HPDE6-E6E7 (cell line): ENCODE data around the gene NEK4.
A peak's percentile ranks its signal among the peaks of the same experiment; 100 is the strongest.
"Not testable (repeated sequence)": the region's sequence is repeated elsewhere in the genome, so short reads cannot be mapped to it uniquely, and the experiment has no call there.

Experiments used
- DNase-seq: peaks from one replicate; pipeline ENCODE4 v3.0.0; 2011; ENCODE audit warnings: missing footprints; ENCODE audit errors: extremely low spot score

The NEK4 gene

GRCh38 chr3:52696830-52697631 is 73.7 kb downstream of the NEK4 start:
- no peak for DNase-seq

DNA sequence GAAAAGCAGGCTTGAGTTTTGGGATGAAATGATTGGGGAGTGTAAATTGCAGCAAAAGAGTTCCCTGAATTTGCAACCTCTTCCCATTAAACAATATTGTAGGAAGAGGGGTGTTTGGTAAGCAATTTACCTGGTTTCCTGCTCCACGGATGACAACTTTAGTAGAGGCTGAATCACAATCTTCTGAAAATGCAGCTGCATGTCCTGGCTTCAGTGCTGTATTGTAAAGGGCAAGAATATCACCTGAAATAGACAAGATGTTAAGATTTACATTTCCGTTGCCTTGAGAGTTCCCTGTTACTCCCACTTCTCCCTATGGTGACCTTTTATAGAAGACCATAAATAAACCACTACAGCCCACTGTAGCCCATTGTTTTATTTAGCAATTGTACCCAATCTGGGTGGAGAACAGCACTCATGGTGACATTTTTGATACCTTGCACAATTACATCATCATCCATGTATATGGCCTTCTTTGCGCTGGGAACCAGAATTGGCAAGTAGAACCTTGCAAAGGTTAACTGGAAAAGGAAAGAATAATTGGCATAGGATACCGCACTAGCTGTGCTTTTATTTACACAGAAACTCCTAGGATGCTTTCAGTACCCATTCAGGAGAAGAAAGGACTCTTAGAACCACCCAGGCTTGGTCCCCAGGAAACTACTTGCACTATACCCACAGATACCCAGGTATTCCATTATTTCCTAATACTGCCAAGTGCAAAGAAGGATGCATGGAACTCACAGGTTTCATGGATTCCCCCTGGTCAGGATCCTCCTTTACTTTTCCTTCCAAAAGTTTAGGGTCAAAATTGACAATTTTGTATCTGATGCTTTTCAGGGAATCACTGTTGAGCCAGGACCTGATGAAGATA is 74.7 kb downstream of the NEK4 start:
- no peak for DNase-seq

- DNase-seq = no peak
Measured at GRCh38 chr3:52694528-52695189, 76.1 kb downstream of the NEK4 start.

DNA sequence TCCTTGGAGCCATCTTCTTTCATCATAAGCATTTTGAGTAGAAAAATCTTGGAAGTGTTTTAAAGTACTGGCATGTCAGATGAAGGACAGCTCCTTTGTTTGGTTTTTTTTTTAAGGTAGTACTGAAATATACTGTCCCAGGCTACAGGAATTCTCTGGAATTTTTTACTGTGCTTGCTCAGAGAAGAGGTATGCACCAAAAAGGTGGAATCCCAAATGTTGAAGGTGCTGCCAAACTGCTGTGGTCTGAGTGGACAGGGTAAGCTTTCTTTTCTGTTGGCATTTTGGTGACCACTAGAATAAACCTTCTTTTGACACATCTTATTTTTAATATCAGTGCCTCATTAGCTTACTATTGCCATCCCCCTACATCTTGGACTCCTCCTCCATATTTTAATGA is 77.7 kb downstream of the NEK4 start:
- no peak for DNase-seq

GRCh38 chr3:52690560-52690959 is 80.2 kb downstream of the NEK4 start:
- DNase-seq = no peak

DNA sequence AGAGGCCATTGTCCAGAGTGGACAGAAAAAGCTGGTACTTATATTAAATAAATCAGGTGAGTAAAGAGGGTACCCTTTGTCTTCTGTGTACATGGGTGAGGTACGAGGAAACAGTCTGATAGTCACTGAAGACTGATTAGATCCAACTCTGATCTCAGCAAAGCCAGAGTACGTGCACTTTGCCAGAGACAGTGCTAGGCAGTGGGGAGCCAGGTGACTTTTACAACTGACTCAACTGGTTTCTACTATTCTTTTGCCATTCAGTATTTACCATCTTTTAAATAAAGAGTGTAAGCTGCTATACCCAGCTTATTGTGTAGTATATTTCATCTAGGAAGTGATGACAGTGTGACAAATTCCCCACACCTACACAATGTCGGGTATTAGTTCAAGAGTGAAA is 81.6 kb downstream of the NEK4 start:
- DNase-seq = no peak

- no peak for DNase-seq
Measured at GRCh38 chr3:52688266-52688665, 82.5 kb downstream of the NEK4 start.

DNA sequence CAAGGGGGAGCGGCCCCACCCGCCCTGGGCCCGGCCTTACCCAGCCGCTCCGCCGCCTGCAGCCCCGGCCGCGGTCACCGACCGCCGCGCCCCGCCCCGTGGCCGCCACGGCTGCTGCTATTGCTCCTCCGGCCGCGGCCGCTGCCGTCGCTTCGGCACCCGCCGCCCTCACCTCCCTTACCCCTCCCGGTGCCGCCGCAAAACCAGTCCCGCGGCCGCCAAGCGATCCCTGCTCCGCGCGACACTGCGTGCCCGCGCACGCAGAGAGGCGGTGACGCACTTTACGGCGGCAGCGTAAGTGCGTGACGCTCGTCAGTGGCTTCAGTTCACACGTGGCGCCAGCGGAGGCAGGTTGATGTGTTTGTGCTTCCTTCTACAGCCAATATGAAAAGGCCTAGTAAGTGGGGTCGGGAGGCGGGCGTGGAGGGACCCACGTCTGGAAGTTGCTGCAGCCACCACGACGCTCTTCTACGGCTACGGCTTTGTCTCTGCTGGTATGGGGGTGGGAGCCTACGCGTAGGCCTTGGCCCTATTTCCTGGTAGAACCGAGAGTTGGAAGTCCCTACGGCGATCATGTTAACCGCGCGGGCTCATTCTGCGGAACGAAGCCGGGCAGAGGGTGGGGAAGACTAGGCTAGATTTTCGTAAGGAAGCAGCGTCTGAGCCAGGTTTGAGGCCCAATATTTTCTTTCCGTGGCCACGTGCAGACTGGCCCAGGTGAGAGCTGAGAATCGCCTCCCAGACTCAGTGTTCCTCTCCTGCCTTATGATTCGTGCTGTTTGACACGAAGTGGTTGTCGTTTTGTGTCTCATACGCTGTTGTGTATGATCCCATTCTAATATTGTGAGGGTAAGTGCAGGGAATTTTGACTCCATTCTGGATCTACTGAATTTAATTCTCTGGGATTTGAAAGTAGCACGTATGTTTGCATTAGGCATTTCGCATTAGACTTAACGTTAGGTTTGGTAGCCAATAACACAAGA is 84.7 kb downstream of the NEK4 start, which contains the start of the genes GNL3 and PBRM1:
Gene GNL3 (plus strand): TSS at position 324 of the 983 bp plus-strand sequence. CDS start 61 bp downstream, at position 385.
Gene PBRM1 (minus strand): TSS at position 205 of the 983 bp plus-strand sequence.
- DNase-seq = no peak

- DNase-seq = no peak
Measured at GRCh38 chr3:52685285-52685708, 85.4 kb downstream of the NEK4 start.

GRCh38 chr3:52684184-52684583 is 86.6 kb downstream of the NEK4 start:
- DNase-seq = no peak

DNA sequence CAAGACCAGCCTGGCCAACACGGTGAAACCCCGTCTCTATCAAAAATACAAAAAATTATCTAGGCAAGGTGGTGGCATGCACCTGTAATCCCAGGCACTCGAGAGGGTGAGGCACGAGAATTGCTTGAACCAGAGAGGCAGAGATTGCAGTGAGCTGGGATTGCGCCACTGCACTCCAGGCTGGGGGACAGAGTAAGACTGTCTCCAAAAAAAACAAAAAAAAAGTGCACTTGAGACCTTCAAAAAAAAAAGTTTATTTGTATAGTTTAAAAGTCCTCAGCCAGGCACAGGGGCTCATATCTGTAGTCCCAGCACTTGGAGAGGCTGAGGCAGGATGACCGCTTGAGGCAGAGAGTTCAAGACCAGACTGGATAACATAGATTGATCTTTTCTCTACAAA is 87.1 kb downstream of the NEK4 start:
- DNase-seq = no peak

- no peak for DNase-seq
Measured at GRCh38 chr3:52682016-52682415, 88.7 kb downstream of the NEK4 start.

- DNase-seq = no peak
Measured at GRCh38 chr3:52681596-52681995, 89.1 kb downstream of the NEK4 start.

- DNase-seq = no peak
Measured at GRCh38 chr3:52679811-52680210, 90.9 kb downstream of the NEK4 start.

DNA sequence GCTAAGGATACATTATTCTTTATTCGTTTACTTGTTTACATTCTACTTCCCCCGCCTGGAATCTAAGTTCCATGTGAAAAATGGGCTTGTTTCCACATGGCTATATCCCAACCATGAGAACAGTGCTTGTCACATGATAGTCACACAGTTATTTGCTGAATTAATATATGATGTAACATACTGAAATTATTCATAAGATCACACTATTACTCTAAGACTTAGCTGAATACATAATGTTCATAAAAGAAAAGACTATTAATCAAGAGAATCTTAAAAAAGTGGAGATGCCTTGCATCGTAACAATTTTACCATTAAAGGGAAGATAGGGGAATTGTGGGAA is 91.6 kb downstream of the NEK4 start:
- DNase-seq = no peak

- no peak for DNase-seq
Measured at GRCh38 chr3:52678265-52679198, 92.2 kb downstream of the NEK4 start.

- not testable (repeated sequence) for DNase-seq
Measured at GRCh38 chr3:52676201-52676600, 94.5 kb downstream of the NEK4 start.

DNA sequence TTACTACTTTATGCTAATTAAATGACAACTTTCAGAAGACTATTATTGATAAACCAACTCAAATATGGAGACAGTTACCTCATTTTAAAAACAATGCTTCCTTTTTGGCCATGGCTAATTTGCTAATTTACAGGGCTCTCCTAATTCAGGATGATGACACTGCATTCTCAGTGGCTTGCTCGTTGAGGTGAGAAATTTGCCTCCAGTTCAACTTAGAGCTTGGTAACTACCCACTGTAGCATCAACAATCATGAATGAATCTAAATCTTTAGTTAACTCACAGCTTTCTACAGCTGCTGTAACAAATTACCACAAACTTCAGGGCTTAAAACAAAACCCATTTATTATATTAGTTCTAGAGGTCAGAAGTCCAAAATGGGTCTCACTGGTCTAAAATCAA is 99.1 kb downstream of the NEK4 start:
- DNase-seq = no peak

- peak; percentile 53 for DNase-seq
Measured at GRCh38 chr3:52670621-52671521, 99.9 kb downstream of the NEK4 start.
